ENCODE results near the gene SRPRB.

Gene SRPRB

DNA sequence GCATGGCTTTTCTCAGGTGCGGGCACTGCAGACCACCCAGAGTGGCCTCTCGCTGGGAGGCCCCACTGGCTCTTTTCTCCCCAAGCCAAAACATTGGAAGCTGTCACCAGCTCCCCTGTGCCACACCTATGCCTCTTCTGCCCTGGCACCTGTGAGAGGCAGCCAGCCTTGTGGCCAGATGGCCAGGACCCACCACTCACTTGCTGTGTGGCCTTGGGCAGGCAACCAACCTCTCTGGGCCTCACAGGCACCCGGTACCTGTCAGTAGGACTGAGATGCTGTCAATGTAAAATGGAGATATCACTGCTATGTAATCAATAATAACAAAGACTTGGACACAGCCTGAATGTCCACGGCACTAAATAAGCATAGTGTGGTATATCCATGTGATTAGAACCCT is 36.5 kb downstream of the SRPRB start:
- TF ChIP-seq, protein P1, sequence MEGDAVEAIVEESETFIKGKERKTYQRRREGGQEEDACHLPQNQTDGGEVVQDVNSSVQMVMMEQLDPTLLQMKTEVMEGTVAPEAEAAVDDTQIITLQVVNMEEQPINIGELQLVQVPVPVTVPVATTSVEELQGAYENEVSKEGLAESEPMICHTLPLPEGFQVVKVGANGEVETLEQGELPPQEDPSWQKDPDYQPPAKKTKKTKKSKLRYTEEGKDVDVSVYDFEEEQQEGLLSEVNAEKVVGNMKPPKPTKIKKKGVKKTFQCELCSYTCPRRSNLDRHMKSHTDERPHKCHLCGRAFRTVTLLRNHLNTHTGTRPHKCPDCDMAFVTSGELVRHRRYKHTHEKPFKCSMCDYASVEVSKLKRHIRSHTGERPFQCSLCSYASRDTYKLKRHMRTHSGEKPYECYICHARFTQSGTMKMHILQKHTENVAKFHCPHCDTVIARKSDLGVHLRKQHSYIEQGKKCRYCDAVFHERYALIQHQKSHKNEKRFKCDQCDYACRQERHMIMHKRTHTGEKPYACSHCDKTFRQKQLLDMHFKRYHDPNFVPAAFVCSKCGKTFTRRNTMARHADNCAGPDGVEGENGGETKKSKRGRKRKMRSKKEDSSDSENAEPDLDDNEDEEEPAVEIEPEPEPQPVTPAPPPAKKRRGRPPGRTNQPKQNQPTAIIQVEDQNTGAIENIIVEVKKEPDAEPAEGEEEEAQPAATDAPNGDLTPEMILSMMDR (IDR thresholded peaks at IDR 0.05): no peak

DNA sequence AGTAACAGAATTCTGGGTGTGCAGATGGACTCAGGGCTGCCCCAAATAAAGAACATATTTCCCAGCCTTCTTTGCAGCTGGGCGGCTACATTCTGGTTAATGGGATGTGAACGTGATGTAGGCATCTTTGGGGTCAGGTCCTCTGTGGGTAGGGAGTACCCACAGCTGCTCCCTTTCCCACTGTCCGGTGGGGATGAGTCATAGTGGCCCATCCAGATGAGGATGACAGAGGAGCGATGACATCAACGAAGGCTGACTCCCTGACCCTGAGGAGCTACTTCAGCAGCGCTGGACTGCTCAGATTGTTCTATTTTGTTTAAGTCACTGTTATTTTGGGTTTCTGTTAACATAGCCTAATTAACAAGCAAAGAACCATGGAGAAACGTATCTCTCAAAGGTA is 38.0 kb downstream of the SRPRB start:
- TF ChIP-seq, protein P1 (IDR thresholded peaks at IDR 0.05): no peak

DNA sequence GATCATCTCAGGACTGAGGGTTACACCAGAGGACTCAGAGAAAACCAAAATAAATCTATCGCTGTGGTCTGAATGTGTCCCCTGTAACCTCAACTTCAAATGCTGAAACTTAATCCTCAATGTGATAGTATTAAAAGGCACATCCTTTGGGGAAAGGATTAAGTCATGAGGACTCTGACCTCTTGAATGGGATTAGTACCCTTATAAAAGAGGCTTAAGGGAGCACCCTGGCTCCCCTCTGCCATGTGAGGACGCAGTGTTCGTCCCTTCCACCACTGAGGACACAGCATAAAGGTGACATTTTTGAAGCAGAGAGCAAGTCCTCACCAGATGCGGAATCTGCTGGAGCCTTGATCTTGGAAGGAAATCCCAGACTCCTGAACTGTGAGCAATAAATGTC is 39.5 kb downstream of the SRPRB start:
- TF ChIP-seq, protein P1 (IDR thresholded peaks at IDR 0.05): no peak

DNA sequence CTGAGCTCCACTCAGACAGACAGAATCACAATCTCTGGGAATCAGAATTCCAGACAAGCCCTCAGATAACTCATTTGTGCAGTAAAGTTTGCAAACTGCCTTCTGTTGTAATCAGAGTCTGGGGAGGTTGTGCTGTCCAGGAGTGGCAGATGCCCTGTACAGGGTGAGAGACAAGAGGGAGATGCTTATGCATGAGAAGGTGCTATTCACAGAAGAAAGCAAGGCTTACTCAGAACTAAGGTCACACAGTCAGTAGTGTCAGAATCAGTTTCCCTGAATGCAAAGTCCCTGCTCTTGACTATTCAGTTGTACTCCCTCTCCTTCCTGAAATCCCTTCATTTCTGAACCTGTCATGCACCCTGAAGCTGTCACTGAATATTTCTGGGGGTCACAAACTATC is 43.7 kb downstream of the SRPRB start:
- TF ChIP-seq, protein P1 (IDR thresholded peaks at IDR 0.05): no peak

DNA sequence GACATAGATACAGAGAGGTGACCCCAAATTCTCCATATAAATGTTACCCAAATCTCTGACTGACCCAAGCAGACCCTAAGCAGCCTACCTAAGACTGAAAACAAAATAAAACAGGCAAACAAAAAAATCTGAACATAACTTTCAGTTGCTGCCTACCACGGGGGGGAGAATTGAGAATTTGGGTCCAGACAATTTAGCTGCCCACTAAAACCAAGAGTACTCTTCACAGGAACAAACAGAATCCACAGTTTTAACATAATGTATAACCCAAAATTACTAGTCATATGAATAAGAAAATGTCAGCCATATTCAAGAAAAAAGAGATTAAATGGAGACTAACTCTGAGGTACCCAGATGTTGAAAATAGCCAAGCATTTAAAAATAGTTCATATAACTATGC is 44.4 kb downstream of the SRPRB start:
- TF ChIP-seq, protein P1 (IDR thresholded peaks at IDR 0.05): no peak

DNA sequence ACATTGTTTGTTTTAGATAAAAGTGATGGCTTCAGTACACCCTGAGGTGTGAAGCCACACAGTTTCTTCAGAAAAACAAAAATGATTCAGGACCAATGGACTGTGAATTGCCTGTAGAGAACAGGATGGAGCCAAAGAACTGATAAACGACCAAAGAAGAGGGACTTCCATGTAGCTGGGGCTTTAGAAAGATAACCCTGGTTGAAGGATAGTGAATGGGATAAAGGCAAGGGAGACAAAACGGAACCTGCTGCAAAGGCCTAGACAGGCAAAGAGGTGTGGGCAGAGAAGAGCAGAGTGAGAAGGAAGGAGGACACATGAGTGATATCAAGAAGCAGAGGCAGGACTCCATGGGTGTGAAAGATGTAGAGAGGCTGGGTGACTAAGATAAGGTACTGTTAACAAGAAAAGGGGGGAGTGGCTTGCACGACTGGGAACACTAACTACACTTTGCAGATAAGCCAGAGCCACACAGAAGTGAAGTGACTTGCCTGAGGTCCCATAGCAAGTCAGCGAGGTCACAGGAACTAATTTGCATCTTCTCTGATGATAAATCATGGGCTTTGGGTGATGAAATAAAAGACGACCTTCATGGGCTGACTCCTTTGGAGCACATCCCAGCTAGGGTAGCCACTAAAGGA is 45.8 kb downstream of the SRPRB start:
- TF ChIP-seq, protein P1 (IDR thresholded peaks at IDR 0.05): no peak

DNA sequence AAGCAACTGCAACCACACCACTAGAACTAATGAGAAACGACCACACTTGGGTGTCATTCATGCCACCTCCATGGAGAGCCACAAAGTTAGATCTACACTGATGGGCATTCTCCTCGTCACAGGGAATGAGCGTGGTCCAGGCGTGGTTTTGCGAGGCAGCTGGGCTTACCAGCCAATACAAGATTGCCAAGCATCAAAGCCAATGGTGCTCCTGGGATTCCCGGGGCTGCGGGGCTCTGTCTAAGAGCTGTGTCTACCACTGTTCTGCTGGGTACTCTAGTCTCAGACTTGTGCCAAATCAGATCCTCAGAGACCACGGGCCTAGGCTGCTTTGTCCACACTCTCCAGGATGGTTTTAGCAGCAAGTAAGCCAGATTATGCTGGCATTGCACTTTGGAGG is 46.3 kb downstream of the SRPRB start:
- TF ChIP-seq, protein P1 (IDR thresholded peaks at IDR 0.05): no peak

All from LNCAP (cell line).